Measurements from ENCODE around the gene ZNF107. TPM values are rescaled to one million over a fixed set of nuclear protein-coding genes. Genes with fewer than 3 reads are reported as not detected.
"Not testable (repeated sequence)": the region's sequence is repeated elsewhere in the genome, so short reads cannot be mapped to it uniquely, and the experiment has no call there.

Gene ZNF107
- total RNA-seq, 1 donor from 2014 or later, result 0.85 TPM

DNA sequence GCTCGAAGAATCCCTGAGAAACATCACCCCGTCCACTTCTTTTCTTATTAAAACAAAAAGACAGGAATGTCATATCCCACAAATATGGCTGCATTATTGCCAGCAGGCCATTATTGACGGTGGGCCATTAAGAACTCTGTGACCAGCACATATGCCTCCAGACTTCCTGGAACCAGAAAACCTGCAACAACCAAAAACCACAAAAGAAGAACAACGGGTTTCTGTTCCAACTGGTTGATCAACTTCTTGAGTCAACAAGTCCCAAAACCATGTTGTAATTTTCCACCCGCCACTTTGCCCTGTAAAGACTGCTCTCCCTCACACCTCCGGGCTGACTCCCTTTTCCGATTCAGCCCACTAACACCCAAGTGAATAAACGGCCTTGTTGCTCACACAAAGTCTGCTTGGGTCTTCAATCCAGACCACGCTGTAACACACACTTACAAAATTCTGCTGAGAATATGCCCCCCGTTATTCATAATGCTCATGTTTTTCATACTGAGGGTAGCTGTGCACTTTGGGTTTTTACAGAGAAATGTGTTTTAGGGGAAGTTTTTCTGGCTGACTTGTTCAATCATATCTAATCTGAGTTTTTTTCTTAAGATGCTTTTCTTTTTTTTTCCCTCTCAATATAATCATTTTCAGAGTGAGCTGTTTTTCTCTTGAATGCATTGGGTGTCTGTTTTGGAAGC is 20.7 kb downstream of the ZNF107 start:
- Histone ChIP-seq H3K27ac (no peak overlapping the region), H3K4me3 (no peak overlapping the region), H3K4me1 (no peaks in the 10 kb centered on the region), H3K9me3 (no peaks in the 10 kb centered on the region), H3K36me3 (peaks cover 25 to 48% of the 10 kb centered on the region in 2 donors), H3K27me3 (no peaks in the 10 kb centered on the region)
- no peak for DNase-seq (ENCODE audit: low spot score in 2 of 2)
- intact Hi-C loops (cut with DNase I), result no loop called here
- TF ChIP-seq, protein P1, sequence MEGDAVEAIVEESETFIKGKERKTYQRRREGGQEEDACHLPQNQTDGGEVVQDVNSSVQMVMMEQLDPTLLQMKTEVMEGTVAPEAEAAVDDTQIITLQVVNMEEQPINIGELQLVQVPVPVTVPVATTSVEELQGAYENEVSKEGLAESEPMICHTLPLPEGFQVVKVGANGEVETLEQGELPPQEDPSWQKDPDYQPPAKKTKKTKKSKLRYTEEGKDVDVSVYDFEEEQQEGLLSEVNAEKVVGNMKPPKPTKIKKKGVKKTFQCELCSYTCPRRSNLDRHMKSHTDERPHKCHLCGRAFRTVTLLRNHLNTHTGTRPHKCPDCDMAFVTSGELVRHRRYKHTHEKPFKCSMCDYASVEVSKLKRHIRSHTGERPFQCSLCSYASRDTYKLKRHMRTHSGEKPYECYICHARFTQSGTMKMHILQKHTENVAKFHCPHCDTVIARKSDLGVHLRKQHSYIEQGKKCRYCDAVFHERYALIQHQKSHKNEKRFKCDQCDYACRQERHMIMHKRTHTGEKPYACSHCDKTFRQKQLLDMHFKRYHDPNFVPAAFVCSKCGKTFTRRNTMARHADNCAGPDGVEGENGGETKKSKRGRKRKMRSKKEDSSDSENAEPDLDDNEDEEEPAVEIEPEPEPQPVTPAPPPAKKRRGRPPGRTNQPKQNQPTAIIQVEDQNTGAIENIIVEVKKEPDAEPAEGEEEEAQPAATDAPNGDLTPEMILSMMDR (IDR thresholded peaks at IDR 0.05), result no peak

- no peaks in the 10 kb centered on the region for H3K27me3 ChIP-seq
- no peaks in the 10 kb centered on the region for H3K9me3 ChIP-seq
- H3K4me1 ChIP-seq, result no peaks in the 10 kb centered on the region
- H3K27ac ChIP-seq, result no peak overlapping the region
- intact Hi-C loops (cut with DNase I), result no loop called here
- peaks cover 25 to 44% of the 10 kb centered on the region in 2 donors for H3K36me3 ChIP-seq
- no peak overlapping the region for H3K4me3 ChIP-seq
- TF ChIP-seq, protein P1 (IDR thresholded peaks at IDR 0.05), result no peak
- no peak for DNase-seq (ENCODE audit: low spot score in 2 of 2)
Measured at GRCh38 chr7:64687249-64687648, 21.3 kb downstream of the ZNF107 start.

DNA sequence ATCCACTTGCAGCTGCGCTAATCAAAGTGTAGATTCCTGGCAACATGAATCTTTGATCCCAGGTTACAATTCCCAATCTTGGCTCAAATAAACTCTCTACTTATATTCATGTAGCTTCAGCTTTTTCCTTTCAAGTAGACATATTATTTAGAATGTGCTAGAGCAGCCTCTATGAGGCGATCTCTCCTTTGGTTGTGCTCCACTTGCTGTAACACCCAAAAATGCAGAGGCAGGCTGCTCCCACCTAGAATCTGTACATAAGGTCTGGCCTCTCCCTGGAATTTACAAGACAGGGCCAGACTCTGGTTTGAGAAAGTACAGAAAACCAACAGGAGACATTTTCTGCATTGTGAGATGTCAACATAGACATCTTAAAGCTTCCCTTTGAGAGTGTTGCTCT is 23.1 kb downstream of the ZNF107 start:
- no peak overlapping the region for H3K27ac ChIP-seq
- no peak overlapping the region for H3K4me3 ChIP-seq
- no peaks in the 10 kb centered on the region for H3K27me3 ChIP-seq
- H3K36me3 ChIP-seq, result peaks cover 13 to 26% of the 10 kb centered on the region in 2 donors
- intact Hi-C loops (cut with DNase I), result no loop called here
- no peaks in the 10 kb centered on the region for H3K4me1 ChIP-seq
- TF ChIP-seq, protein P1 (IDR thresholded peaks at IDR 0.05), result no peak
- DNase-seq (ENCODE audit: low spot score in 2 of 2), result no peak
- no peaks in the 10 kb centered on the region for H3K9me3 ChIP-seq

DNA sequence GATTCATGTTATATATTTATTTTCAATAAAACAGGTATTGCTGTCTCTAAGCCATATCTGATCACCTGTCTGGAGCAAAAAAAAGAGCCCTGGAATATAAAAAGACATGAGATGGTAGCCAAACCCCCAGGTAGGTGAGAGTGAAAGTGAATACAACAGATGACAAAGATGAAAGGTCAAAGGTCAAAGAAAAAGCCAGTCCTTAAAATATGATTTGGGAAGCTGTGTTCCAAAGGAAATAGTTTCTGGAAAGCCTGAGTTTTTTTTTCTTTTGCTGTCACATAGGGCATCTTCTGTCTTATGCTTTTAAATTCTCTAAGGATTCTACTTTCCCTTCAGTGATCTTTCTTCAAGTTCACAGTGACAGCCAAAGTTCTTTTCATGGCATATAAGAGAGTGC is 25.9 kb downstream of the ZNF107 start:
- Histone ChIP-seq H3K36me3 (peaks cover 5 to 22% of the 10 kb centered on the region in 2 donors), H3K27me3 (no peaks in the 10 kb centered on the region), H3K9me3 (no peaks in the 10 kb centered on the region), H3K4me3 (no peak overlapping the region), H3K27ac (no peak overlapping the region), H3K4me1 (no peaks in the 10 kb centered on the region)
- TF ChIP-seq, protein P1 (IDR thresholded peaks at IDR 0.05), result no peak
- intact Hi-C loops (cut with DNase I), result no loop called here
- no peak for DNase-seq (ENCODE audit: low spot score in 2 of 2)

DNA sequence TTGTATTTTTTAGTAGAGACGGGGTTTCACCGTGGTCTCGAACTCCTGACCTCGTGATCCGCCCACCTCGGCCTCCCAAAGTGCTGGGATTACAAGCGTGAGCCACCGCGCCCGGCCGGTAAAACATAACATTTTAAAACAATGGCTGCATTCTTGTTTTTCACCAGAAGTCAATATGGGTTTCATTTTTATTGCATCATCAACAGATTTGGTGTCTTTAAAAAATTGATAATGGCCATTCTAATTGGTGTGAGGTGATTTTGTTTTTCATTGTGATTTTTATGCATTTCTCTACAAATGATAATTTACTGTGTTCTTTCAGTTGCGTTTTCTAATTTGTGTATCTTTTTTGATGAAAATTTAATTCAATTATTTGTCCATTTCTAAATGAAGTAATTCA is 31.9 kb downstream of the ZNF107 start:
- intact Hi-C loops (cut with DNase I); H3K27me3 ChIP-seq; DNase-seq (ENCODE audit: low spot score in 2 of 2); H3K4me3 ChIP-seq; H3K27ac ChIP-seq; H3K4me1 ChIP-seq: not testable (repeated sequence)
- peaks cover 10 to 39% of the 10 kb centered on the region in 2 donors for H3K9me3 ChIP-seq
- peaks cover 31 to 42% of the 10 kb centered on the region in 2 donors for H3K36me3 ChIP-seq

GRCh38 chr7:64706625-64707292 is 40.8 kb downstream of the ZNF107 start:
- no peak for DNase-seq (ENCODE audit: low spot score in 2 of 2)
- intact Hi-C loops (cut with DNase I), result no loop called here
- TF ChIP-seq, protein P1 (IDR thresholded peaks at IDR 0.05), result no peak
- H3K4me1 ChIP-seq, result no peaks in the 10 kb centered on the region
- no peak overlapping the region for H3K27ac ChIP-seq
- H3K27me3 ChIP-seq, result no peaks in the 10 kb centered on the region
- H3K36me3 ChIP-seq, result peaks cover 25 to 29% of the 10 kb centered on the region in 2 donors
- H3K9me3 ChIP-seq, result peaks cover 69 to 93% of the 10 kb centered on the region in 2 donors
- H3K4me3 ChIP-seq, result peak overlapping the region in 1 of 2 donors; percentile 8

DNA sequence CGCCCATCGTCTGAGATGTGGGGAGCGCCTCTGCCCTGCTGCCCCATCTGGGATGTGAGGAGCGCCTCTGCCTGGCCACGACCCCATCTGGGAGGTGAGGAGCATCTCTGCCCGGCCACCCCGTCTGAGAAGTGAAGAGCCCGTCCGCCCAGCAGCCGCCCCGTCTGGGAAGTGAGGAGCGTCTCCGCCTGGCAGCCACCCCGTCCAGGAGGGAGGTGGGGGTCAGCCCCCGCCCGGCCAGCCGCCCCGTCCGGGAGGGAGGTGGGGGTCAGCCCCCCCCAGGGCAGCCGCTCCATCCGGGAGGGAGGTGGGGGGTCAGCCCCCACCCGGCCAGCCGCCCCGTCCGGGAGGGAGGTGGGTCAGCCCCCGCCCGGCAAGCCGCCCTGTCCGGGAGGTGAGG is 52.0 kb downstream of the ZNF107 start:
- H3K27ac ChIP-seq; DNase-seq (ENCODE audit: low spot score in 2 of 2); intact Hi-C loops (cut with DNase I); H3K36me3 ChIP-seq; H3K4me3 ChIP-seq; H3K4me1 ChIP-seq; H3K27me3 ChIP-seq: not testable (repeated sequence)
- H3K9me3 ChIP-seq, result peaks cover 30 to 33% of the 10 kb centered on the region in 2 donors

All from ascending aorta (tissue), 2 donors.